Epithelial cell of esophagus (primary cell): ENCODE measurements around the gene RNU5B-1.
A peak's percentile ranks its signal among the peaks of the same experiment; 100 is the strongest.
"Not testable (repeated sequence)": the region's sequence is repeated elsewhere in the genome, so short reads cannot be mapped to it uniquely, and the experiment has no call there.

ENCODE experiments used
- DNase-seq: peaks from one replicate; pipeline ENCODE4 v3.0.0; 2010; ENCODE audit warnings: low read depth
- H3K4me3 ChIP-seq: 2 replicates; pipeline ENCODE4 v1.5.1; 2011; ENCODE audit warnings: mild to moderate bottlenecking, low read length, control low read depth
- TF ChIP-seq, protein P1 (sequence below): IDR thresholded peaks from 2 replicates; pipeline ENCODE4 v1.5.1; 2011; ENCODE audit warnings: low read depth, mild to moderate bottlenecking, low read length, control low read depth, inconsistent platforms; ENCODE audit not compliant: insufficient read depth; ENCODE audit errors: missing control alignments

The RNU5B-1 gene

DNA sequence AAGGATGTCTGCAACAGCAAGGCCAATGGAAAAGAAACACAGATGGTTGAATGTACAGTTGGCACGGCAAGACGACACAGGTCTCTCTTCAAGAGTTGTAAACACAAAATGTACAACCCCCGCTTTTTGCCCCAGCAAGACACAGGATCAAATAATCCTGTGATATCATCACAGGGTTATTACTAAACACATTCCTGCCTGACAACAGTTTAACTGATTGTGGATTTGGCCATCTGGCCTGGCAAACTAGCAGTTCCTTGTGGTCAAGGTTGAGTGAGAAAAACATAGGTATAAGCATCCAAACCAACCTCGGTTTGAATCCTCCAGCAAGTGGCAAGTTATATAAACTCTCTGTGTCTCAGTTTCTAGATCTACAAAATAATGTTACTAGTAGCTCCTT lies 41.2 kb upstream of the RNU5B-1 start:
- TF ChIP-seq, protein P1, sequence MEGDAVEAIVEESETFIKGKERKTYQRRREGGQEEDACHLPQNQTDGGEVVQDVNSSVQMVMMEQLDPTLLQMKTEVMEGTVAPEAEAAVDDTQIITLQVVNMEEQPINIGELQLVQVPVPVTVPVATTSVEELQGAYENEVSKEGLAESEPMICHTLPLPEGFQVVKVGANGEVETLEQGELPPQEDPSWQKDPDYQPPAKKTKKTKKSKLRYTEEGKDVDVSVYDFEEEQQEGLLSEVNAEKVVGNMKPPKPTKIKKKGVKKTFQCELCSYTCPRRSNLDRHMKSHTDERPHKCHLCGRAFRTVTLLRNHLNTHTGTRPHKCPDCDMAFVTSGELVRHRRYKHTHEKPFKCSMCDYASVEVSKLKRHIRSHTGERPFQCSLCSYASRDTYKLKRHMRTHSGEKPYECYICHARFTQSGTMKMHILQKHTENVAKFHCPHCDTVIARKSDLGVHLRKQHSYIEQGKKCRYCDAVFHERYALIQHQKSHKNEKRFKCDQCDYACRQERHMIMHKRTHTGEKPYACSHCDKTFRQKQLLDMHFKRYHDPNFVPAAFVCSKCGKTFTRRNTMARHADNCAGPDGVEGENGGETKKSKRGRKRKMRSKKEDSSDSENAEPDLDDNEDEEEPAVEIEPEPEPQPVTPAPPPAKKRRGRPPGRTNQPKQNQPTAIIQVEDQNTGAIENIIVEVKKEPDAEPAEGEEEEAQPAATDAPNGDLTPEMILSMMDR: no peak
- DNase-seq: no peak
- H3K4me3 ChIP-seq: no peak overlapping the region

GRCh38 chr15:65264863-65265430 lies 39.5 kb upstream of the RNU5B-1 start:
- DNase-seq: no peak
- TF ChIP-seq, protein P1: no peak
- no peak overlapping the region for H3K4me3 ChIP-seq

DNA sequence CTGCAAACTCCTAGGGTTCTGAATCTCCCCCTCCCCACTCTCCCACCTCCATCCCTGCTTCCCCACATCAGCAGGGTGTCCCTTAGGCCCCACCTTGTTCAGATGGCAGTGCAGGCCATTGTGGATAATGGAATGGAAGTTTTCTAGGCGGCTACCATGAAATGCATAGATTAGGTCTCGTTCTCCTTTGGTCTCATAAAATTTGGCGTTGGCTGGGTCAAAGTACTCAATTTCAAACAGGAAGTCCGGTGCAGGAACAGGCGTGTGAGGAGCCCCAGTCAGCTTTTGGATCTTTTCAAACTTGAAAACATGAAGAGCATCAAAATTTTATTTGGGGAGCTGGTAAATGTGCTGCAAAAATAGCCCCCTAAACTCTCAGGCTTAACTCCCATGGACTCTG lies 38.0 kb upstream of the RNU5B-1 start:
- TF ChIP-seq, protein P1: no peak
- H3K4me3 ChIP-seq: no peak overlapping the region
- no peak for DNase-seq

DNA sequence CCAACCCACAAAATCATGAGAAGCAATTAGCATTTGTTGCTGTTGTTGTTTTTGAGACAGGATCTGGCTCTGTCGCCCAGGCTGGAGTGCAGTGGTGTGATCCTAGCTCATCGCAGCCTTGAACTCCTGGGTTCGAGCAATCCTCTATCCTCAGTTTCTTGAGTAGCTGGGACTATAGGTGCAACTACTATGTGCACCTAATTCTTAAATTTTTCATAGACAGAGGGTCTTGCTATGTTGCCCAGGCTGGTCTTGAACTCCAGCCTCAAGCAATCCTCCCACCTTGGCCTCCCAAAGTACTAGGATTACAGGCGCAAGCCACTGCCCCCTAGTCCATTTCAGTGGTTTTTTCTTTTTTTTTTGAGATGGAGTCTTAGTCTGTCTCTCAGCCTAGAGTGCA lies 36.1 kb upstream of the RNU5B-1 start:
- no peak for DNase-seq
- TF ChIP-seq, protein P1: no peak
- no peak overlapping the region for H3K4me3 ChIP-seq

- H3K4me3 ChIP-seq: not testable (repeated sequence)
- TF ChIP-seq, protein P1: peak; percentile 90
- peak; percentile 81 for DNase-seq
These were observed 33.5 kb upstream of the RNU5B-1 start for GRCh38 chr15:65270811-65271545.

GRCh38 chr15:65275104-65275727 lies 29.3 kb upstream of the RNU5B-1 start:
- no peak for DNase-seq
- H3K4me3 ChIP-seq: no peak overlapping the region
- TF ChIP-seq, protein P1: no peak
